PFSK-1 (cell line): Measurements from ENCODE around the gene TNNI3K.

Experiments used
- FOXP2 ChIP-seq: optimal IDR thresholded peaks from 2 replicates; pipeline ENCODE3; 2011; ENCODE audit warnings: borderline replicate concordance, control low read depth, inconsistent platforms; ENCODE audit not compliant: insufficient read depth; ENCODE audit errors: extremely low read length, extremely low read depth
- POLR2AphosphoS5 ChIP-seq: IDR thresholded peaks from 2 replicates; pipeline ENCODE4 v1.6.1; 2012; ENCODE audit warnings: low read depth, mild to moderate bottlenecking, control low read depth, low read length, moderate library complexity
- SIN3A ChIP-seq: IDR thresholded peaks from 2 replicates; pipeline ENCODE4 v1.6.1; 2012; ENCODE audit warnings: mild to moderate bottlenecking, low read length, moderate library complexity, borderline replicate concordance; ENCODE audit not compliant: insufficient read depth
- TAF1 ChIP-seq: IDR thresholded peaks from 2 replicates; pipeline ENCODE4 v1.6.1; 2012; ENCODE audit warnings: low read length, control low read depth, borderline replicate concordance; ENCODE audit not compliant: insufficient read depth
- TF ChIP-seq, protein P1 (sequence below), 2 experiments: IDR thresholded peaks; 2 replicates each; pipeline versions ENCODE4 v1.6.1 to v1.8.0; 2011 to 2012; ENCODE audit warnings: low read depth in 2 of 2, low read length in 2 of 2, control low read depth in 1 of 2, inconsistent platforms in 1 of 2, mild to moderate bottlenecking in 1 of 2, moderate library complexity in 1 of 2; ENCODE audit not compliant: insufficient read depth in 1 of 2

Gene TNNI3K

GRCh38 chr1:74246315-74246714, 11.1 kb downstream of the TNNI3K start:
- TF ChIP-seq TAF1: no peak

GRCh38 chr1:74247881-74248528, 12.8 kb downstream of the TNNI3K start:
- TF ChIP-seq, protein P1, sequence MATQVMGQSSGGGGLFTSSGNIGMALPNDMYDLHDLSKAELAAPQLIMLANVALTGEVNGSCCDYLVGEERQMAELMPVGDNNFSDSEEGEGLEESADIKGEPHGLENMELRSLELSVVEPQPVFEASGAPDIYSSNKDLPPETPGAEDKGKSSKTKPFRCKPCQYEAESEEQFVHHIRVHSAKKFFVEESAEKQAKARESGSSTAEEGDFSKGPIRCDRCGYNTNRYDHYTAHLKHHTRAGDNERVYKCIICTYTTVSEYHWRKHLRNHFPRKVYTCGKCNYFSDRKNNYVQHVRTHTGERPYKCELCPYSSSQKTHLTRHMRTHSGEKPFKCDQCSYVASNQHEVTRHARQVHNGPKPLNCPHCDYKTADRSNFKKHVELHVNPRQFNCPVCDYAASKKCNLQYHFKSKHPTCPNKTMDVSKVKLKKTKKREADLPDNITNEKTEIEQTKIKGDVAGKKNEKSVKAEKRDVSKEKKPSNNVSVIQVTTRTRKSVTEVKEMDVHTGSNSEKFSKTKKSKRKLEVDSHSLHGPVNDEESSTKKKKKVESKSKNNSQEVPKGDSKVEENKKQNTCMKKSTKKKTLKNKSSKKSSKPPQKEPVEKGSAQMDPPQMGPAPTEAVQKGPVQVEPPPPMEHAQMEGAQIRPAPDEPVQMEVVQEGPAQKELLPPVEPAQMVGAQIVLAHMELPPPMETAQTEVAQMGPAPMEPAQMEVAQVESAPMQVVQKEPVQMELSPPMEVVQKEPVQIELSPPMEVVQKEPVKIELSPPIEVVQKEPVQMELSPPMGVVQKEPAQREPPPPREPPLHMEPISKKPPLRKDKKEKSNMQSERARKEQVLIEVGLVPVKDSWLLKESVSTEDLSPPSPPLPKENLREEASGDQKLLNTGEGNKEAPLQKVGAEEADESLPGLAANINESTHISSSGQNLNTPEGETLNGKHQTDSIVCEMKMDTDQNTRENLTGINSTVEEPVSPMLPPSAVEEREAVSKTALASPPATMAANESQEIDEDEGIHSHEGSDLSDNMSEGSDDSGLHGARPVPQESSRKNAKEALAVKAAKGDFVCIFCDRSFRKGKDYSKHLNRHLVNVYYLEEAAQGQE (IDR thresholded peaks at IDR 0.05; ENCODE audit: insufficient read depth in 1 of 2, low read depth in 2 of 2, low read length in 2 of 2): no peak
- no peak for TF ChIP-seq TAF1
- TF ChIP-seq SIN3A: no peak
- no peak for TF ChIP-seq POLR2AphosphoS5
- TF ChIP-seq FOXP2: no peak

- TF ChIP-seq, protein P1 (IDR thresholded peaks at IDR 0.05; ENCODE audit: insufficient read depth in 1 of 2, low read depth in 2 of 2, low read length in 2 of 2): no peak
- TF ChIP-seq TAF1: no peak
- no peak for TF ChIP-seq SIN3A
- no peak for TF ChIP-seq FOXP2
- TF ChIP-seq POLR2AphosphoS5: no peak
These were observed 30.8 kb downstream of the TNNI3K start for GRCh38 chr1:74266001-74266400.

DNA sequence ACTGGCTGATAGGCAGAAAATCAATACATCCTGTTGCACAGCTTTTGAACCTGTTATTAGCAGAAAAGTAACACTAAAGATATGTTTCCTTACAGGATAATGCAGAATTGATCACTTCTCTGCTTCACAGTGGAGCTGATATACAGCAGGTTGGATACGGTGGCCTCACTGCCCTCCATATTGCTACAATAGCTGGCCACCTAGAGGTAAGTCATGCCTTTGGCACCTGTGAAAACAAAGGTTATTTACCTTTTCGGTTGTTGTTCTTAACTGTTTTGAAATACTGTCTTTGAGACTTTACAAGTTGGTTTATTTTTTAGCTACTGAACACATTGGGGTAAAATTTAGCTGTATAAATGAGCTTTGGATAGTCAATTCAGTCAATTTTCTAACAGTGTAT, 36.3 kb downstream of the TNNI3K start:
- no peak for TF ChIP-seq SIN3A

DNA sequence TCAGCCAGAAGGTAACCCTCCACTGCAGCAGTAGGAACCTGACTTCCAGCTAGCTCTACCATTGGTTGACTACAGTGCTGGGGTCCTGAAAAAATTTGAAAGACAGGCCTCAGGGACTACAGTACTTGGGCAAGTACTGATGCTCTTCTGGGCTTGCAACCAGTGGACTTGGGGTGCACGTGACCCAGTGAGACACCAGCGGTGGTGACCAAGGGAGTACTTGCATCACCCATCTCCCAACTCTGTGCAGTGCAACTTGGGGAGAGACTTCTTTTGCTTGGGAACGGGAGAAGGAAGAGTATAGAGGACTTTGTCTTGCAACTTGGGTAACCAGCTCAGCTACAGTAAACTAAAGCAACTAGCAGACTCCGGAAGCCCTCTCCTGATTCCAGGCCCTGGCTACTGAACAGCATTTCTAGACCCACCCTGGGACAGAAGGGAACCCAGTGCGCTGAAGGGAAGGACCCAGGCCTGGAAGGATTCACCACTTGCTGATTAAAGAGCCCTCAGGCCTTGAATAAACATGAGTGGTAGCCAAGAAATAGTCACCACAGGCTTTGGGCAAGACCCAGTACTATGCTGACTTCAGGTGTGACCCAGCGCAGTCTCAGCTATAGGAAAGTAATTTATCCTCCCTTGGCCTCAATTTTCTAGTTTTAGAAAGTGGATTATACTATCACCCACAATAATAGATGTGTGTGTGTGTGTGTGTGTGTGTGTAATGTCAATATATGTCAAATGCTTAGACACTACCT, 45.6 kb downstream of the TNNI3K start:
- TF ChIP-seq FOXP2 (no peak), TAF1 (no peak), SIN3A (no peak), POLR2AphosphoS5 (no peak)
- TF ChIP-seq, protein P1 (IDR thresholded peaks at IDR 0.05; ENCODE audit: insufficient read depth in 1 of 2, low read depth in 2 of 2, low read length in 2 of 2): no peak

- TF ChIP-seq, protein P1 (IDR thresholded peaks at IDR 0.05; ENCODE audit: insufficient read depth in 1 of 2, low read depth in 2 of 2, low read length in 2 of 2): no peak
- TF ChIP-seq POLR2AphosphoS5 (no peak), TAF1 (no peak), SIN3A (no peak), FOXP2 (no peak)
These were observed 51.2 kb downstream of the TNNI3K start for GRCh38 chr1:74286414-74286813.
